ENCODE data around the gene NKX1-2. TPM values are rescaled to one million over a fixed set of nuclear protein-coding genes. Genes with fewer than 3 reads are reported as not detected.

NKX1-2 gene
- total RNA-seq, 1 donor from 2014 or later = 0.59 TPM

GRCh38 chr10:124491105-124491504 lies 41.3 kb upstream of the NKX1-2 start:
- H3K36me3 Mint-ChIP-seq (ENCODE audit: unreplicated experiment) = peaks cover 5% of the 10 kb centered on the region
- no peak overlapping the region for H3K4me3 Mint-ChIP-seq (ENCODE audit: unreplicated experiment)
- H3K4me1 Mint-ChIP-seq (ENCODE audit: low read depth, unreplicated experiment) = peaks cover 11% of the 10 kb centered on the region
- no peak for DNase-seq
- H3K27me3 Mint-ChIP-seq (ENCODE audit: unreplicated experiment) = no peaks in the 10 kb centered on the region
- H3K9me3 Mint-ChIP-seq (ENCODE audit: unreplicated experiment) = no peaks in the 10 kb centered on the region
- no peak for TF ChIP-seq CTCF (IDR thresholded peaks at IDR 0.05; ENCODE audit: partially characterized antibody, unreplicated experiment)
- no peak overlapping the region for H3K27ac Mint-ChIP-seq (ENCODE audit: unreplicated experiment)

DNA sequence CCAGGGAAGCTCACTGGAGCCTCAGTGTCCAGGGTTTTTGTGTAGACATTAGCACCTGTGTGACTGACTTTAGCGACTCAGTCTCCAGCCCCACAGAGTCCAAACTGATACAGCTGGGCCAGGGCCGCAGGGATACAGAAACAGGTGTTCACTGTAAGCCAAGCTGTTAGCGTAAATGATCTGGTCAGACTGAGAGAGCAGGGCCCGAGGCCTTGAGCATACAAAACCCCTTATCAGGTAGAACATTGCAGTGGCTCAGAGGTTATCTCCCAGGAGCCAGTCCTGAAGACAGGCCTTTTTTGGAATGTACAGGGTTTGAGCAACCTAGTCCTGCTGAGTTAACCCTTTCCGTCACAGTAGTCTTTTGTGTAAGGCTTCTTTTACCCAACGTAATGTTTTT lies 36.8 kb upstream of the NKX1-2 start:
- no peak overlapping the region for H3K27ac Mint-ChIP-seq (ENCODE audit: unreplicated experiment)
- H3K27me3 Mint-ChIP-seq (ENCODE audit: unreplicated experiment) = peaks cover 5% of the 10 kb centered on the region
- no peak for DNase-seq
- peaks cover 5% of the 10 kb centered on the region for H3K36me3 Mint-ChIP-seq (ENCODE audit: unreplicated experiment)
- H3K4me3 Mint-ChIP-seq (ENCODE audit: unreplicated experiment) = no peak overlapping the region
- H3K9me3 Mint-ChIP-seq (ENCODE audit: unreplicated experiment) = peaks cover 5% of the 10 kb centered on the region
- TF ChIP-seq CTCF (IDR thresholded peaks at IDR 0.05; ENCODE audit: partially characterized antibody, unreplicated experiment) = no peak
- H3K4me1 Mint-ChIP-seq (ENCODE audit: low read depth, unreplicated experiment) = peaks cover 6% of the 10 kb centered on the region

DNA sequence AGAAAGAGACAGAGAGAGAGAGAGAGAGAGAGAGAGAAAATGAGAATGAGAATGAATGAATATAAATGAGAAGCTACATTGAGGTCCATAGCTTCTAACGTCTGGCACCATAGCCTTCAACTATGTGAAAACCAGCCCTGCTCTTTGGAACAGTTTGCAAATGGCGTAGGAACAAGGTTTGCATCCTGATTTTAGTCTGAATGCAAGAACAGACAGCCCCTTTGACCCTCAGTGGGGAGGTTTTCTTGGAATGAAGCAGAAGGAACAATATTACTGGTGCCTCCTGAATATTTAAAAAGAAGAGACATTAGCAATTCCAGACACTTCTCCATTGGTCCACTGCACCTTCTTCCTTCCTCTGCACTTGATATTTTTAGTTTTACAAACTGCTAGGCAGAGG lies 34.8 kb upstream of the NKX1-2 start:
- Mint-ChIP-seq H3K27me3 (ENCODE audit: unreplicated experiment) (peaks cover 11% of the 10 kb centered on the region), H3K9me3 (ENCODE audit: unreplicated experiment) (peaks cover 15% of the 10 kb centered on the region), H3K27ac (ENCODE audit: unreplicated experiment) (no peak overlapping the region), H3K36me3 (ENCODE audit: unreplicated experiment) (peaks cover 5% of the 10 kb centered on the region), H3K4me1 (ENCODE audit: low read depth, unreplicated experiment) (peaks cover 19% of the 10 kb centered on the region), H3K4me3 (ENCODE audit: unreplicated experiment) (no peak overlapping the region)
- no peak for TF ChIP-seq CTCF (IDR thresholded peaks at IDR 0.05; ENCODE audit: partially characterized antibody, unreplicated experiment)
- no peak for DNase-seq

DNA sequence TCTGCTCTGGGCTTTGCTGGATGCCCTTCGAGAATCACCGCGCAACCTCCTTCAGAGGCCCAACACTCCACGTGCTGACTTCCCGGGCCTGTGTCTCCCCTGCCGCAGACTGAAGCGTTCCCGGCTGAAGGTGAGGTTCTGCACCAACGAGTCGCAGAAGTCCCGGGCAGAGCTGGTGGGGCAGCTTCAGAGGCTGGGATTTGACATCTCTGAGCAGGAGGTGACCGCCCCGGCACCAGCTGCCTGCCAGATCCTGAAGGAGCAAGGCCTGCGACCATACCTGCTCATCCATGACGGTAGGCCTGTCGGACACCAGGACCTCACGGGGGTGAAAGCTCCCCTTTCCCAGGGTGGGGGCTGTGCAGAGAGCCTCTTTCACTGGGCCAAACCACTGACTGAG lies 34.2 kb upstream of the NKX1-2 start:
- no peak overlapping the region for H3K4me3 Mint-ChIP-seq (ENCODE audit: unreplicated experiment)
- no peak for TF ChIP-seq CTCF (IDR thresholded peaks at IDR 0.05; ENCODE audit: partially characterized antibody, unreplicated experiment)
- DNase-seq = no peak
- H3K27me3 Mint-ChIP-seq (ENCODE audit: unreplicated experiment) = peaks cover 12% of the 10 kb centered on the region
- peaks cover 15% of the 10 kb centered on the region for H3K9me3 Mint-ChIP-seq (ENCODE audit: unreplicated experiment)
- H3K36me3 Mint-ChIP-seq (ENCODE audit: unreplicated experiment) = peaks cover 5% of the 10 kb centered on the region
- no peak overlapping the region for H3K27ac Mint-ChIP-seq (ENCODE audit: unreplicated experiment)
- H3K4me1 Mint-ChIP-seq (ENCODE audit: low read depth, unreplicated experiment) = peaks cover 22% of the 10 kb centered on the region

DNA sequence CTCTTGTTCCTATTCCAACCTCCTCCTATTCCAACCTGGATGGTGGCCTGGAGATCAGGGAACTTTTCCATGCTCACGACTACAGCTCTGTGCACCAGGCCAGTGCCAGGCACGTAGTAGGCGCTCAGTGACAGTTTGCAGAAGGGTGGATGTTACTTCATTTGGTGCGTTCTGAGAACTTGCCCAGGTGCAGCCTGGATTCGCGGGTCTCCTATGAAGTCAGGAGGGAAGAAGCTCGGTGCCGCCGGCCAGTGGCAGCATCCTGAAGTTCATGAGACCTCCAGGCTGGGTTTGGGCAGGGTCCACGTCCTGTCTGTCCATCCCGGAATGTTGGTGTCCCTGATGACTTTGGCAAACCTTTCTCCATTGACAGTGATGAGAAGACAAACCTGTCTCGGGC lies 33.0 kb upstream of the NKX1-2 start:
- peaks cover 15% of the 10 kb centered on the region for H3K9me3 Mint-ChIP-seq (ENCODE audit: unreplicated experiment)
- H3K4me1 Mint-ChIP-seq (ENCODE audit: low read depth, unreplicated experiment) = peaks cover 27% of the 10 kb centered on the region
- DNase-seq = no peak
- no peaks in the 10 kb centered on the region for H3K36me3 Mint-ChIP-seq (ENCODE audit: unreplicated experiment)
- H3K27me3 Mint-ChIP-seq (ENCODE audit: unreplicated experiment) = peaks cover 12% of the 10 kb centered on the region
- H3K4me3 Mint-ChIP-seq (ENCODE audit: unreplicated experiment) = no peak overlapping the region
- no peak overlapping the region for H3K27ac Mint-ChIP-seq (ENCODE audit: unreplicated experiment)
- TF ChIP-seq CTCF (IDR thresholded peaks at IDR 0.05; ENCODE audit: partially characterized antibody, unreplicated experiment) = no peak

Measured in glutamatergic neuron (in vitro differentiated cells).